IMR-90 (cell line): ENCODE results near the gene TNNI3K. TPM values are rescaled to one million over a fixed set of nuclear protein-coding genes. Genes with fewer than 3 reads are reported as not detected.

Source experiments
- ATAC-seq: fragments of 200-7000 bp; cut with Tn5 transposase; 2 replicates; pipeline ENCODE4 v1.9.1; 2020; ENCODE audit warnings: low read depth, mild to moderate bottlenecking, moderate library complexity
- BruUV-seq: library from RNA; stranded (reverse); fragments of 400-500 nt; replicated peaks from 2 replicates; lab custom pipeline; 2021; lab: Mats Ljungman, UMichigan
- CTCF ChIA-PET: fragments of 300-600 bp; formaldehyde crosslinking; extraction: SDS; loops from one replicate; lab custom pipeline; 2021; ENCODE audit warnings: antibody characterized with exemption; lab: Yijun Ruan, JAX
- POLR2A ChIA-PET: fragments of 300-600 bp; sonication (Branson Sonifier 250); formaldehyde crosslinking; loops from one replicate; lab custom pipeline; 2022; ENCODE audit warnings: antibody characterized with exemption; ENCODE audit not compliant: unreplicated experiment; lab: Charles Lee
- DNase-seq: peaks from one replicate; pipeline ENCODE4 v3.0.0; 2013
- H2AFZ ChIP-seq: replicated peaks from 2 replicates; pipeline ENCODE3; 2013; ENCODE audit warnings: low read length, mild to moderate bottlenecking; ENCODE audit not compliant: poor library complexity
- H2AK5ac ChIP-seq: 2 replicates; pipeline ENCODE4 v1.6.1; 2013; ENCODE audit warnings: low read depth, low read length, inconsistent platforms
- H2AK9ac ChIP-seq: replicated peaks from 2 replicates; pipeline ENCODE3; 2013; ENCODE audit warnings: mild to moderate bottlenecking, low read depth, low read length, moderate library complexity; ENCODE audit not compliant: poor library complexity
- H2BK120ac ChIP-seq: 2 replicates; pipeline ENCODE4 v1.6.1; 2013; ENCODE audit warnings: low read depth, low read length, inconsistent platforms
- H2BK15ac ChIP-seq: 3 replicates; pipeline ENCODE4 v1.6.1; 2013; ENCODE audit warnings: low read depth, low read length, inconsistent platforms
- H2BK20ac ChIP-seq: 2 replicates; pipeline ENCODE4 v1.6.1; 2013; ENCODE audit warnings: low read depth, mild to moderate bottlenecking, inconsistent platforms, low read length, moderate library complexity
- H2BK5ac ChIP-seq: 2 replicates; pipeline ENCODE4 v1.6.1; 2013; ENCODE audit warnings: mild to moderate bottlenecking, low read depth, low read length, inconsistent platforms; ENCODE audit not compliant: poor library complexity, severe bottlenecking
- H3K14ac ChIP-seq: replicated peaks from 2 replicates; pipeline ENCODE4 v1.6.1; 2013; ENCODE audit warnings: low read depth, low read length, inconsistent platforms
- H3K18ac ChIP-seq: 2 replicates; pipeline ENCODE4 v1.6.1; 2013; ENCODE audit warnings: low read depth, low read length, control low read depth
- H3K23ac ChIP-seq: 2 replicates; pipeline ENCODE4 v1.6.1; 2013; ENCODE audit warnings: low read depth, low read length, inconsistent platforms
- H3K27ac ChIP-seq: 2 replicates; pipeline ENCODE4 v1.5.1; 2013; ENCODE audit warnings: mild to moderate bottlenecking, control low read depth, low read length; ENCODE audit not compliant: insufficient read depth
- H3K27me3 ChIP-seq: 2 replicates; pipeline ENCODE4 v1.6.1; 2013; ENCODE audit warnings: low read length; ENCODE audit not compliant: control insufficient read depth, insufficient read depth
- H3K36me3 ChIP-seq: 2 replicates; pipeline ENCODE4 v1.6.1; 2013; ENCODE audit warnings: low read length, mixed read lengths; ENCODE audit not compliant: control insufficient read depth, insufficient read depth
- H3K4ac ChIP-seq: 2 replicates; pipeline ENCODE4 v1.6.1; 2013; ENCODE audit warnings: low read depth, low read length, inconsistent platforms
- H3K4me1 ChIP-seq: 2 replicates; pipeline ENCODE4 v1.6.1; 2013; ENCODE audit warnings: low read length, mixed read lengths; ENCODE audit not compliant: control insufficient read depth, insufficient read depth
- H3K4me2 ChIP-seq: 2 replicates; pipeline ENCODE4 v1.6.1; 2013; ENCODE audit warnings: low read depth, mild to moderate bottlenecking, control low read depth, low read length, moderate library complexity
- H3K4me3 ChIP-seq: 2 replicates; pipeline ENCODE4 v1.5.1; 2013; ENCODE audit warnings: low read depth, mild to moderate bottlenecking, control low read depth, low read length, moderate library complexity; ENCODE audit not compliant: insufficient read depth
- H3K56ac ChIP-seq: 2 replicates; pipeline ENCODE4 v1.6.1; 2013; ENCODE audit warnings: low read length, inconsistent platforms; ENCODE audit not compliant: insufficient read depth; ENCODE audit errors: extremely low read depth
- H3K79me1 ChIP-seq, 2 experiments: 2 replicates each; pipeline ENCODE4 v1.6.1; 2013; ENCODE audit warnings: low read length in 2 of 2, inconsistent platforms in 1 of 2, low read depth in 1 of 2
- H3K9ac ChIP-seq: 2 replicates; pipeline ENCODE4 v1.6.1; 2013; ENCODE audit warnings: low read depth, low read length, control low read depth
- H3K9me1 ChIP-seq: 2 replicates; pipeline ENCODE4 v1.6.1; 2013; ENCODE audit warnings: low read length, inconsistent platforms; ENCODE audit not compliant: insufficient read depth
- H3K9me3 ChIP-seq: 2 replicates; pipeline ENCODE4 v1.6.1; 2013; ENCODE audit warnings: low read length; ENCODE audit not compliant: control insufficient read depth, insufficient read depth
- H4K20me1 ChIP-seq: 2 replicates; pipeline ENCODE4 v1.6.1; 2013; ENCODE audit warnings: low read length, inconsistent platforms; ENCODE audit not compliant: insufficient read depth
- H4K5ac ChIP-seq: 2 replicates; pipeline ENCODE4 v1.6.1; 2013; ENCODE audit warnings: mild to moderate bottlenecking, low read depth, low read length, control low read depth
- H4K8ac ChIP-seq, 2 experiments: 2 replicates each; pipeline ENCODE4 v1.6.1; 2013; ENCODE audit warnings: low read depth in 2 of 2, low read length in 2 of 2, control low read depth in 1 of 2, inconsistent platforms in 1 of 2
- H4K91ac ChIP-seq: 2 replicates; pipeline ENCODE4 v1.6.1; 2013; ENCODE audit warnings: low read depth, low read length, inconsistent platforms; ENCODE audit not compliant: insufficient read depth
- NFE2L2 ChIP-seq: fragments of 150-350 bp; IDR thresholded peaks from 2 replicates; pipeline ENCODE4 v1.6.1; 2016; ENCODE audit warnings: low read depth, mild to moderate bottlenecking, low read length
- WGBS, 2 experiments: methylation state at CpG; one replicate each; pipeline versions ENCODE4 v1.1.5 to v1.1.7; 2013; ENCODE audit warnings: missing lambda C conversion rate in 2 of 2; ENCODE audit not compliant: insufficient read length in 1 of 2; ENCODE audit errors: extremely low coverage in 2 of 2; 5-methylcytosine and 5-hydroxymethylcytosine counted together
- dilution Hi-C: fragments of 300-500 bp; cut with HindIII; formaldehyde crosslinking; loops from one replicate; pipeline ENCODE4 v1.14.3; 2018; ENCODE audit warnings: low sequenced_read_pairs; ENCODE audit not compliant: unreplicated experiment
- in situ Hi-C: fragments of 300-500 bp; cut with MboI; formaldehyde crosslinking; loops from 3 replicates; pipeline ENCODE4 v1.14.3; 2019; ENCODE audit warnings: low sequenced_read_pairs, inconsistent platforms, mixed read lengths
- intact Hi-C: fragments of 100-400 bp; cut with micrococcal nuclease; formaldehyde crosslinking; loops from 2 replicates; pipeline ENCODE4 v1.10.0; 2022
- polyA plus RNA-seq, 3 experiments: library from polyadenylated mRNA; depleted of rRNA; stranded (reverse); fragments of >200 nt; gene quantifications; 2 replicates each; pipeline ENCODE4 v1.2.3, GENCODE V29; 2012; ENCODE audit warnings: low replicate concordance in 1 of 3
- total RNA-seq: library from RNA; depleted of rRNA; stranded (reverse); fragments of >200 nt; gene quantifications from 2 replicates; pipeline ENCODE4 v1.2.3, GENCODE V29; 2012

The TNNI3K gene
- total and polyA plus RNA-seq, 2 of the 4 experiments (the other 2 are of a cell fraction) = 0.90 to 1.3 TPM

- Histone ChIP-seq H3K4me3 (no peak overlapping the region), H3K4me1 (peaks cover 2% of the 10 kb centered on the region; the same call in 1 of the 2 replicates), H3K56ac (peak overlapping the region; percentile 9; the same call in 1 of the 2 replicates), H3K27me3 (no peaks in the 10 kb centered on the region), H2AK5ac (no peak overlapping the region), H2BK15ac (no peak overlapping the region), H3K4ac (peak overlapping the region; percentile 67), H4K91ac (peak overlapping the region; percentile 59), H2BK20ac (peak overlapping the region; percentile 80; the same call in 1 of the 2 replicates), H3K9me1 (no peaks in the 10 kb centered on the region), H4K20me1 (no peaks in the 10 kb centered on the region), H3K36me3 (no peaks in the 10 kb centered on the region), H2AK9ac (no peak overlapping the region), H2BK120ac (peak overlapping the region; percentile 94), H3K79me1 (no peaks in the 10 kb centered on the region), H3K27ac (peak overlapping the region; percentile 73; the same call in 1 of the 2 replicates), H3K9ac (no peak overlapping the region), H4K5ac (peak overlapping the region; percentile 84; the same call in 1 of the 2 replicates), H3K4me2 (peak overlapping the region; percentile 61; the same call in 1 of the 2 replicates), H3K14ac (peak overlapping the region; percentile 50; the same call in 1 of the 2 replicates), H3K9me3 (peaks cover 2% of the 10 kb centered on the region; the same call in 1 of the 2 replicates), H2AFZ (peak overlapping the region; percentile 58), H3K18ac (peak overlapping the region; percentile 95; the same call in 1 of the 2 replicates), H4K8ac (peak overlapping the region; percentile 7 to 67; a peak in 2 of 4 replicates), H2BK5ac (peak overlapping the region; percentile 80), H3K23ac (peak overlapping the region; percentile 22; the same call in 1 of the 2 replicates)
- BruUV-seq = no TSS peak
- TF ChIP-seq NFE2L2 = no peak
- in situ Hi-C loops (no loop called here), dilution Hi-C loops (no loop called here), intact Hi-C loops (loop anchor here (5.0 kb wide), 1 partner anchor 94 kb away; no protein-coding TSS in a partner anchor)
- ATAC-seq (peak; percentile 75), DNase-seq (peak; percentile 47)
- CTCF ChIA-PET = no interaction called here
- 100% methylated on average over 1 of the region's 3 CpGs; no CpG with 5 or more reads in 1 of the 2 experiments for WGBS, 2 experiments
- POLR2A ChIA-PET = no interaction called here
These were observed 133.1 kb downstream of the TNNI3K start for GRCh38 chr1:74368335-74368734.
